ENCODE results near the gene NRL. TPM values are rescaled to one million over a fixed set of nuclear protein-coding genes. Genes with fewer than 3 reads are reported as not detected.

The NRL gene
- total RNA-seq, 6 donors from 2014 or later = 2.6 to 9.8 (median 4.4) TPM

DNA sequence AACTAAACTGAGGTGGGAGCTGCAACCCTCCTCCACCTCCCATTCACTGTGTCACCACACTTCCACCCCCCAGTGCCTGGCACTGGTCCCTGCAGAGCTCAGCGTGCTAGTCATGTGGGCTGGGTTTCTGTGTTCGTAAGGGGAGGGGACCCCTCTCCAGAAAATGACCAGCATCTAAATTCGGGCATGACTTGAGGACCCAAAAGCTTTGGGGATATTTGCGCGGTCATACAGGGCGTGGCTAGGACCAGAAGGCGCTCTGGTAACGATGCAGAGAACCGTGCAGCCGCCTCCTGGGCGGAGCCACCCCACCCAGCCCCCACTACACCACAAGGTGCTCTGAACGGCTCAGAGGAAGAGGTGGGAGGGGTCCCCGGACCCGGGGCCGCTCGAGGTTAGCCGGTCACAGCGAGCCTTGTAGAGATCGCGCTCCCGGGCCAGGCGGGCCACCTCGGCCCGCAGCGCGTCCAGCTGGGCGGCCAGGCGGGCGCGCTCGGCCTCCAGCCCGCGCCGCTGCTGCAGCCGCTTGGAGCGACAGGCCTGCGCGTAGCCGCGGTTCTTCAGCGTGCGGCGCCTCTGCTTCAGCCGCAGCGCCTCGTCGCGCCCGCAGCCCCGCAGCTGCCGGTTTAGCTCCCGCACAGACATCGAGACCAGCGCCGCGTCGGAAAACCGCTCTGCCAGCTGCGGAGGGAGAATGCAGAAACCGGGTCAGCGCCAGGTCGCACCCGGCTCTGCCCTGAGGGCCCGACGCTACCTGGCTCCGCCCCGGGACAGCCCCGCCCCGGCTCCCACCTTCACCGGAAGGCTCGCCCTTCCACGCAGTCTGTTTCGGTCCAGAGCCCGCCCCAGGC lies 33.6 kb downstream of the NRL start:
- ATAC-seq (ENCODE audit: low FRiP score in 2 of 2) = peak; percentile 73 to 77
- 0 to 3% methylated on average over 11 to 13 of the region's 74 CpGs for WGBS, 2 donors
- DNase-seq = peak; percentile 76 to 94
- Histone ChIP-seq H3K27ac (peak overlapping the region; percentile 22 to 81 (median 73)), H3K9me3 (no peaks in the 10 kb centered on the region), H3K4me3 (peak overlapping the region; percentile 15 to 80 (median 74)), H3K36me3 (no peaks in the 10 kb centered on the region), H3K4me1 (peaks cover 5 to 17% (median 16%) of the 10 kb centered on the region in 4 donors), H3K27me3 (no peaks in the 10 kb centered on the region)
- TF ChIP-seq EP300 (IDR thresholded peaks at IDR 0.05) (no peak), POLR2A (IDR thresholded peaks at IDR 0.05) (peak in 2 of 4 donors; percentile 11 to 74), POLR2AphosphoS5 (IDR thresholded peaks at IDR 0.05) (peak in 1 of 2 donors; percentile 19)
- TF ChIP-seq, protein P1, sequence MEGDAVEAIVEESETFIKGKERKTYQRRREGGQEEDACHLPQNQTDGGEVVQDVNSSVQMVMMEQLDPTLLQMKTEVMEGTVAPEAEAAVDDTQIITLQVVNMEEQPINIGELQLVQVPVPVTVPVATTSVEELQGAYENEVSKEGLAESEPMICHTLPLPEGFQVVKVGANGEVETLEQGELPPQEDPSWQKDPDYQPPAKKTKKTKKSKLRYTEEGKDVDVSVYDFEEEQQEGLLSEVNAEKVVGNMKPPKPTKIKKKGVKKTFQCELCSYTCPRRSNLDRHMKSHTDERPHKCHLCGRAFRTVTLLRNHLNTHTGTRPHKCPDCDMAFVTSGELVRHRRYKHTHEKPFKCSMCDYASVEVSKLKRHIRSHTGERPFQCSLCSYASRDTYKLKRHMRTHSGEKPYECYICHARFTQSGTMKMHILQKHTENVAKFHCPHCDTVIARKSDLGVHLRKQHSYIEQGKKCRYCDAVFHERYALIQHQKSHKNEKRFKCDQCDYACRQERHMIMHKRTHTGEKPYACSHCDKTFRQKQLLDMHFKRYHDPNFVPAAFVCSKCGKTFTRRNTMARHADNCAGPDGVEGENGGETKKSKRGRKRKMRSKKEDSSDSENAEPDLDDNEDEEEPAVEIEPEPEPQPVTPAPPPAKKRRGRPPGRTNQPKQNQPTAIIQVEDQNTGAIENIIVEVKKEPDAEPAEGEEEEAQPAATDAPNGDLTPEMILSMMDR (IDR thresholded peaks at IDR 0.05) = no peak

DNA sequence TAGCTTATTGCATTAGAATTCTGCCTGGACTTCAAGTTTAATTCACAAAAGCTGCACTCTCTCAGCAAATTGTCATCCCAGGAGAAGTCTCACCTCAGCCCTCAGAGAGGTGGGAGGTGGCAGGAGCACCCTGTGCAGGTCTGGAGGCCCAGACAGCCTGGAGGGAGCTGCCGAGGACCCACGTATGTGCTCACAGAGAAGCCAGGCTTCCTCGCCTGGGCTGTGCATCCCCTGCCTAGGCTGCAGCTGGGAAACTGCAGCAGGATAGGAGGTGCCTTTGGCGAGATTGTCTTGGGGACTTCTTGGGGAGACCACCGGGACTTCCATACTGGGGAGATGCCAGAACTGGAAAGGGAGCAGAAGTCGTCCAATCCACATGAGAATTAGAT lies 34.6 kb downstream of the NRL start:
- no peak overlapping the region for H3K4me3 ChIP-seq
- 79 to 80% methylated on average over 6 of the region's 6 CpGs for WGBS, 2 donors
- no peaks in the 10 kb centered on the region for H3K36me3 ChIP-seq
- DNase-seq (no peak), ATAC-seq (ENCODE audit: low FRiP score in 2 of 2) (no peak)
- no peak overlapping the region for H3K27ac ChIP-seq
- no peak for TF ChIP-seq POLR2AphosphoS5 (IDR thresholded peaks at IDR 0.05)
- TF ChIP-seq, protein P1 (IDR thresholded peaks at IDR 0.05) = no peak
- no peak for TF ChIP-seq POLR2A (IDR thresholded peaks at IDR 0.05)
- no peak for TF ChIP-seq EP300 (IDR thresholded peaks at IDR 0.05)
- peaks cover 5 to 17% (median 16%) of the 10 kb centered on the region in 4 donors for H3K4me1 ChIP-seq
- no peaks in the 10 kb centered on the region for H3K9me3 ChIP-seq
- no peaks in the 10 kb centered on the region for H3K27me3 ChIP-seq

DNA sequence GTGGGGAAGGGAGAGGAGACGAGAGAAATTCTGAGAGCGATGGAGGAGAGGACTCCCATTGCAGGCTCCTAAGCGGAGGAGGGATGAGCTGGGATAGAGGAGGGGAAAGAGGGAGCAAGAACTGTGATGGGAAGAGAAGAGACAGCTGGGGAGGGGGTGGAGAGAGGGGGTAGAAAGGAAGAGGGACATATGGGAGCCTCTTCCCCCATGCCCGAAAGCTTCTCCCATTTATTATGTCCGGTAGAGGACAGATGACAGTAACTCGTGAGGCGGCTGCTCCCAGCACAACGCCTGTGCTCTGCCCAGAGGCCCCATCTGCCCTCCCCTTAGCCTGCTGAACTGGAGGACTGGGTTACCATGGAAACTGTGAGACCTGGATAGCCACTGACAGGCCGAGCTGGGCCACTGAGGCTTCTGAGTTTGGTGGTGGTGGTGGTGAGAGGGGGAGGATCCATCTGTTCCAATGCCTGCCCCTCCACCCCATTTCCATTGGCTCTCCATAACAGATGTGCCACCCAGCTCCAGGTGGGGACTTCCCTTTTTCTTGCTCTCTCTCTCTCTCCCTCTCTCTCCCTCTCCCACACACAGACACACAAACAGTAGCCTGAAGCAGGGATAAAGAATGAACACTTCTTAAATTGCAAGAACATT lies 35.1 kb downstream of the NRL start:
- TF ChIP-seq POLR2A (IDR thresholded peaks at IDR 0.05) (no peak), POLR2AphosphoS5 (IDR thresholded peaks at IDR 0.05) (no peak), EP300 (IDR thresholded peaks at IDR 0.05) (no peak)
- TF ChIP-seq, protein P1 (IDR thresholded peaks at IDR 0.05) = no peak
- Histone ChIP-seq H3K4me1 (peaks cover 5 to 17% (median 16%) of the 10 kb centered on the region in 4 donors), H3K27ac (no peak overlapping the region), H3K36me3 (no peaks in the 10 kb centered on the region), H3K27me3 (no peaks in the 10 kb centered on the region), H3K9me3 (no peaks in the 10 kb centered on the region), H3K4me3 (no peak overlapping the region)
- 87 to 88% methylated on average over 9 of the region's 9 CpGs for WGBS, 2 donors
- no peak for DNase-seq
- ATAC-seq (ENCODE audit: low FRiP score in 2 of 2) = no peak

DNA sequence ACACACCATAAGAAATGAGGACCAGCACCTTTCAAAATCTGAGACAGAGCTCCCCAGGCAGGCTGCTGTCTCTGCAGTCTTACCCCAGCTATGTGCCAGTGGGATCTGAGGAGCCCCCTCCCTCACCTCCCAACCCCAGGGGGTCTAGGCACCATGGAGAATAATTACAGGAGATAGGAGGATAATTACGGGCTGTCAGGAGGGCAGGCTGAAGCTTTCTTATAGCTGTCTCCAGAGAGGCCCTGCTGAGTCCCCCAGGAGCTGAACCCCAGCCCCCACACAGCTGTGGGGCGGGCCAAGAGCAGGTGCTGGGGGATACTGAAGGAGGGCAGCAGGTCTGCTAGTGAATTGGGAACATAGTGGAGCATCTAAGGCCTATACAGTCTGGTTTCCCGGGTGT lies 36.6 kb downstream of the NRL start:
- H3K27me3 ChIP-seq = no peaks in the 10 kb centered on the region
- no peak overlapping the region for H3K27ac ChIP-seq
- H3K4me1 ChIP-seq = peaks cover 5 to 17% (median 16%) of the 10 kb centered on the region in 4 donors
- 86 to 100% methylated on average over 2 to 3 of the region's 3 CpGs for WGBS, 2 donors
- H3K4me3 ChIP-seq = no peak overlapping the region
- no peaks in the 10 kb centered on the region for H3K36me3 ChIP-seq
- H3K9me3 ChIP-seq = no peaks in the 10 kb centered on the region
- TF ChIP-seq POLR2A (IDR thresholded peaks at IDR 0.05) = no peak
- TF ChIP-seq, protein P1 (IDR thresholded peaks at IDR 0.05) = no peak
- ATAC-seq (ENCODE audit: low FRiP score in 2 of 2) (no peak), DNase-seq (no peak)
